H1 (cell line): ENCODE data around the gene BTRC. TPM values are rescaled to one million over a fixed set of nuclear protein-coding genes. Genes with fewer than 3 reads are reported as not detected.

Source experiments
- CTCF ChIA-PET: fragments of 300-600 bp; sonication (Branson Sonifier 250); formaldehyde crosslinking; loops from one replicate; lab custom pipeline; 2021; ENCODE audit not compliant: partially characterized antibody; lab: Charles Lee
- POLR2A ChIA-PET: fragments of 300-600 bp; sonication (Branson Sonifier 250); formaldehyde crosslinking; loops from one replicate; lab custom pipeline; 2021; ENCODE audit warnings: inconsistent platforms; ENCODE audit not compliant: partially characterized antibody; lab: Charles Lee
- DNase-seq, 2 experiments: peaks; one replicate each; pipeline versions ENCODE4 v3.0.0 to v3.0.0-alpha.2; 2010 to 2022; ENCODE audit warnings: low spot score in 2 of 2, low read depth in 1 of 2, mixed read lengths in 1 of 2
- FAIRE-seq: peaks from 2 replicates; lab custom pipeline; 2011; peaks lifted over from hg19 to GRCh38; lab: Jason Lieb, UNC
- H2AFZ ChIP-seq: 2 replicates; pipeline ENCODE4 v1.8.1; 2012; ENCODE audit warnings: low read length, inconsistent platforms
- H2AK5ac ChIP-seq: 2 replicates; pipeline ENCODE4 v1.6.1; 2013; ENCODE audit warnings: low read depth, low read length
- H2BK120ac ChIP-seq: replicated peaks from 2 replicates; pipeline ENCODE3; 2013; ENCODE audit warnings: low read depth, low read length, inconsistent platforms
- H2BK12ac ChIP-seq: 2 replicates; pipeline ENCODE4 v1.6.1; 2013; ENCODE audit warnings: low read depth, low read length
- H2BK15ac ChIP-seq: 2 replicates; pipeline ENCODE4 v1.6.1; 2013; ENCODE audit warnings: low read length
- H2BK20ac ChIP-seq: 2 replicates; pipeline ENCODE4 v1.6.1; 2013; ENCODE audit warnings: low read length
- H2BK5ac ChIP-seq: 2 replicates; pipeline ENCODE4 v1.6.1; 2013; ENCODE audit warnings: low read depth, low read length
- H3K14ac ChIP-seq: 2 replicates; pipeline ENCODE4 v1.6.1; 2013; ENCODE audit warnings: inconsistent platforms; ENCODE audit not compliant: insufficient read length
- H3K18ac ChIP-seq: 2 replicates; pipeline ENCODE4 v1.6.1; 2013; ENCODE audit warnings: low read length; ENCODE audit errors: extremely low read depth
- H3K23ac ChIP-seq: 2 replicates; pipeline ENCODE4 v1.6.1; 2013; ENCODE audit warnings: inconsistent platforms; ENCODE audit not compliant: insufficient read length
- H3K23me2 ChIP-seq: 2 replicates; pipeline ENCODE4 v1.6.1; 2013; ENCODE audit warnings: low read depth, low read length
- H3K27ac ChIP-seq: 2 replicates; pipeline ENCODE4 v1.6.1; 2011; ENCODE audit warnings: low read depth, low read length, inconsistent platforms
- H3K27me3 ChIP-seq, 4 experiments: replicated peaks in 1 of 4; 1 replicate in 1 of 4; 2 replicates in 3 of 4; pipeline versions ENCODE4 v1.6.1 to v1.8.1; 2011 to 2013; ENCODE audit warnings: low read length in 3 of 4, mild to moderate bottlenecking in 3 of 4, inconsistent platforms in 2 of 4, mixed read lengths in 2 of 4, moderate library complexity in 1 of 4; ENCODE audit not compliant: control insufficient read depth in 3 of 4, insufficient read depth in 3 of 4; ENCODE audit errors: extremely low read depth in 1 of 4
- H3K36me3 ChIP-seq, 4 experiments: 2 replicates each; pipeline versions ENCODE4 v1.6.1 to v1.8.1; 2011 to 2013; ENCODE audit warnings: mild to moderate bottlenecking in 4 of 4, low read length in 3 of 4, moderate library complexity in 2 of 4, control low read depth in 1 of 4, inconsistent platforms in 1 of 4; ENCODE audit not compliant: insufficient read depth in 4 of 4, control insufficient read depth in 2 of 4
- H3K4ac ChIP-seq: replicated peaks from 2 replicates; pipeline ENCODE3; 2013; ENCODE audit warnings: low read length, low read depth, mixed read lengths, inconsistent platforms; ENCODE audit not compliant: insufficient read length
- H3K4me1 ChIP-seq, 4 experiments: replicated peaks in 1 of 4; 1 replicate in 1 of 4; 2 replicates in 3 of 4; pipeline versions ENCODE4 v1.6.1 to v1.8.1; 2011 to 2013; ENCODE audit warnings: low read length in 3 of 4, inconsistent platforms in 2 of 4, mixed read lengths in 1 of 4; ENCODE audit not compliant: insufficient read depth in 4 of 4, control insufficient read depth in 3 of 4
- H3K4me2 ChIP-seq, 2 experiments: 2 replicates each; pipeline versions ENCODE4 v1.6.1 to v1.8.1; 2011 to 2013; ENCODE audit warnings: low read depth in 2 of 2, low read length in 2 of 2, control low read depth in 1 of 2, inconsistent platforms in 1 of 2, mild to moderate bottlenecking in 1 of 2; ENCODE audit not compliant: insufficient read depth in 1 of 2
- H3K4me3 ChIP-seq, 4 experiments: fragments of 200-600, 300-600 bp in 1 of 4; sonication (generic), shearing (Covaris generic), sonication (Bioruptor Twin) in 1 of 4; 2 replicates each; pipeline versions ENCODE4 v1.5.1 to v1.8.1; 2011 to 2016; ENCODE audit warnings: low read length in 4 of 4, low read depth in 3 of 4, control low read depth in 2 of 4, inconsistent platforms in 2 of 4, mild to moderate bottlenecking in 2 of 4, mixed read lengths in 1 of 4, moderate library complexity in 1 of 4; ENCODE audit not compliant: insufficient read depth in 2 of 4; ENCODE audit errors: extremely low read depth in 1 of 4
- H3K56ac ChIP-seq: replicated peaks from 2 replicates; pipeline ENCODE3; 2013; ENCODE audit warnings: low read depth, mild to moderate bottlenecking, mixed read lengths, low read length, inconsistent platforms; ENCODE audit not compliant: insufficient read length
- H3K79me1 ChIP-seq: 2 replicates; pipeline ENCODE4 v1.6.1; 2013; ENCODE audit warnings: low read depth, low read length, control low read depth
- H3K79me2 ChIP-seq, 2 experiments: 2 replicates each; pipeline versions ENCODE4 v1.6.1 to v1.8.1; 2012 to 2013; ENCODE audit warnings: low read length in 2 of 2, mild to moderate bottlenecking in 2 of 2, inconsistent platforms in 1 of 2; ENCODE audit not compliant: insufficient read depth in 2 of 2, control insufficient read depth in 1 of 2
- H3K9ac ChIP-seq, 4 experiments: replicated peaks in 1 of 4; 1 replicate in 1 of 4; 2 replicates in 3 of 4; pipeline versions ENCODE4 v1.6.1 to v1.8.1; 2011 to 2013; ENCODE audit warnings: low read depth in 3 of 4, low read length in 3 of 4, control low read depth in 2 of 4, mild to moderate bottlenecking in 2 of 4, moderate library complexity in 2 of 4, inconsistent platforms in 1 of 4; ENCODE audit errors: extremely low read depth in 1 of 4
- H3K9me3 ChIP-seq, 2 experiments: 2 replicates each; pipeline versions ENCODE4 v1.6.1 to v1.8.1; 2012 to 2013; ENCODE audit warnings: mild to moderate bottlenecking in 2 of 2, moderate library complexity in 2 of 2, control low read depth in 1 of 2, inconsistent platforms in 1 of 2, low read depth in 1 of 2, low read length in 1 of 2, mixed read lengths in 1 of 2; ENCODE audit not compliant: insufficient read depth in 2 of 2
- H4K20me1 ChIP-seq, 2 experiments: replicated peaks in 1 of 2; 2 replicates each; pipeline versions ENCODE3 to v1.8.1; 2011 to 2013; ENCODE audit warnings: inconsistent platforms in 2 of 2, low read length in 2 of 2, mild to moderate bottlenecking in 1 of 2; ENCODE audit not compliant: insufficient read depth in 2 of 2, control insufficient read depth in 1 of 2
- H4K5ac ChIP-seq: 2 replicates; pipeline ENCODE4 v1.6.1; 2013; ENCODE audit warnings: low read length, low read depth, mixed read lengths, inconsistent platforms; ENCODE audit not compliant: insufficient read length
- H4K8ac ChIP-seq: 2 replicates; pipeline ENCODE4 v1.8.0; 2013; ENCODE audit warnings: mild to moderate bottlenecking, moderate library complexity, low read length, inconsistent platforms; ENCODE audit not compliant: insufficient read depth; ENCODE audit errors: extremely low read depth
- H4K91ac ChIP-seq: replicated peaks from 2 replicates; pipeline ENCODE3; 2013; ENCODE audit warnings: low read length, mixed read lengths, inconsistent platforms; ENCODE audit not compliant: insufficient read length
- ASH2L ChIP-seq: fragments of 200-600, 300-600 bp; sonication (generic); IDR thresholded peaks from one replicate; pipeline ENCODE4 v1.7.1; 2017; ENCODE audit warnings: low read length
- GABPA ChIP-seq: IDR thresholded peaks from 2 replicates; pipeline ENCODE4 v1.6.1; 2011; ENCODE audit warnings: mild to moderate bottlenecking, low read length, moderate library complexity, borderline replicate concordance; ENCODE audit not compliant: insufficient read depth
- JUN ChIP-seq: IDR thresholded peaks from 2 replicates; pipeline ENCODE4 v1.6.1; 2011; ENCODE audit warnings: low read depth, mild to moderate bottlenecking, improper control_type of control experiment, low read length
- NANOG ChIP-seq: IDR thresholded peaks from 2 replicates; pipeline ENCODE4 v1.6.1; 2011; ENCODE audit warnings: low read length, low read depth, mild to moderate bottlenecking, inconsistent platforms; ENCODE audit not compliant: insufficient read depth, poor library complexity, severe bottlenecking
- POLR2AphosphoS5 ChIP-seq: IDR thresholded peaks from 2 replicates; pipeline ENCODE4 v1.6.1; 2011; ENCODE audit warnings: low read depth, low read length
- POU5F1 ChIP-seq: IDR thresholded peaks from 2 replicates; pipeline ENCODE4 v1.6.1; 2011; ENCODE audit warnings: low read depth, mild to moderate bottlenecking, low read length, moderate library complexity
- SAP30 ChIP-seq: fragments of 300-600 bp; sonication (generic); IDR thresholded peaks from 2 replicates; pipeline ENCODE4 v1.7.1; 2012; ENCODE audit warnings: low read length, moderate library complexity, mild to moderate bottlenecking, inconsistent platforms; ENCODE audit not compliant: insufficient read depth, insufficient replicate concordance
- SIN3A ChIP-seq, 2 experiments: IDR thresholded peaks in 1 of 2; conservative IDR thresholded peaks in 1 of 2; 2 replicates each; pipeline ENCODE4 v1.6.1; 2011 to 2012; ENCODE audit warnings: low read length in 2 of 2, improper control_type of control experiment in 1 of 2, low read depth in 1 of 2, mild to moderate bottlenecking in 1 of 2
- SP2 ChIP-seq: IDR thresholded peaks from 2 replicates; pipeline ENCODE4 v1.6.1; 2012; ENCODE audit warnings: mild to moderate bottlenecking, low read length, inconsistent platforms
- SRF ChIP-seq: IDR thresholded peaks from 2 replicates; pipeline ENCODE4 v1.6.1; 2011; ENCODE audit warnings: mild to moderate bottlenecking, low read depth, low read length, moderate library complexity
- TEAD4 ChIP-seq: IDR thresholded peaks from 2 replicates; pipeline ENCODE4 v1.6.1; 2012; ENCODE audit warnings: low read depth, low read length, inconsistent platforms, mixed read lengths
- WGBS, 2 experiments: shearing (Covaris generic) in 1 of 2; methylation state at CpG; one replicate each; pipeline versions ENCODE4 v1.1.6 to v1.1.7; 2013 to 2015; ENCODE audit warnings: low lambda C conversion rate in 2 of 2, mixed read lengths in 2 of 2, inconsistent platforms in 1 of 2, low coverage in 1 of 2, missing lambda C conversion rate in 1 of 2; ENCODE audit not compliant: insufficient replicate concordance in 2 of 2, insufficient coverage in 1 of 2, insufficient read length in 1 of 2; ENCODE audit errors: extremely low coverage in 1 of 2, missing lambda C conversion rate in 1 of 2; 5-methylcytosine and 5-hydroxymethylcytosine counted together
- polyA plus RNA-seq, 7 experiments: library from polyadenylated mRNA; depleted of rRNA in 3 of 7; stranded (reverse) in 5 of 7; unstranded in 2 of 7; fragments of >200 nt in 5 of 7; fragments of 200-250 nt in 2 of 7; gene quantifications; 1 replicate in 5 of 7; 2 replicates in 1 of 7; 4 replicates in 1 of 7; pipeline versions ENCODE4 v1.2.1 to v1.2.3, GENCODE V29; 2011 to 2013; ENCODE audit warnings: missing spikeins in 2 of 7, mixed read lengths in 2 of 7
- total RNA-seq: library from RNA; stranded (reverse); fragmentation: NEBNext Ultra II Directional; extraction: Animal tissue kit (Norgen Biotek cat#: 25700); gene quantifications from 2 replicates; pipeline ENCODE4 v1.2.1, GENCODE V29; 2021

BTRC gene
- total and polyA plus RNA-seq, 2 of the 8 experiments (the other 6 are each of a cell fraction or from before 2014, with no cell fraction given) = 9.9 to 24.7 TPM

DNA sequence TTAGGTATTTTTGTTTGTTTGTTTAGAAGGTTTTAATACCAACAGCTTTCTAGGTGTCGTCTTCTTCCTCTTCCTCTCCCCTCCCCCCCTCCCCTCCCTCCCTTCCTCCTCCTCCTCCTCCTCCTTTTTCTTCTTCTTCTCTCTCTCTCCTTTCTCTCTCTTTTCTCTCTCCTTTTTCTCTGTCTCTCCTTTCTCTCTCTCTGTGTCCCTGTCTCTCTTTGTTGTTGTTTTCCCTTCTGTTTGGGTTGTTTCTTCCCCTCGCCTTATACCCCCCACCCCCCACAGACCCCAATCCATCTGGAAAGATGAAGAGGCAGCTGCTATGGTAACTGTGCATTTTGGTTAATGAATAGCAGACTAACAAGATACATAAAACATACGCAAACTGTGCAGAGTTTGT is 75.5 kb downstream of the BTRC start:
- no peaks in the 10 kb centered on the region for H4K20me1 ChIP-seq
- H3K79me1 ChIP-seq = peaks cover 2% of the 10 kb centered on the region; the same call in 1 of the 2 replicates
- no peak overlapping the region for H3K9ac ChIP-seq
- no peak overlapping the region for H2AK5ac ChIP-seq
- no peak overlapping the region for H4K5ac ChIP-seq
- no peak overlapping the region for H2AFZ ChIP-seq
- H3K4me2 ChIP-seq = no peak overlapping the region
- no peaks in the 10 kb centered on the region for H3K4me1 ChIP-seq
- H3K56ac ChIP-seq = no peak overlapping the region
- H3K36me3 ChIP-seq = no peaks in the 10 kb centered on the region
- H2BK12ac ChIP-seq = no peak overlapping the region
- no peak overlapping the region for H3K23ac ChIP-seq
- no peak overlapping the region for H3K4me3 ChIP-seq
- H3K23me2 ChIP-seq = no peaks in the 10 kb centered on the region
- no peaks in the 10 kb centered on the region for H3K27me3 ChIP-seq
- H2BK20ac ChIP-seq = no peak overlapping the region
- H2BK15ac ChIP-seq = no peak overlapping the region
- no peak overlapping the region for H4K8ac ChIP-seq
- no peaks in the 10 kb centered on the region for H3K79me2 ChIP-seq
- no peak for TF ChIP-seq JUN
- no peak for TF ChIP-seq SRF
- no peak for TF ChIP-seq GABPA
- TF ChIP-seq POLR2AphosphoS5 = no peak
- no peak for TF ChIP-seq TEAD4
- TF ChIP-seq POU5F1 = no peak
- TF ChIP-seq SAP30 = no peak
- no peak for TF ChIP-seq SIN3A (conservative IDR thresholded peaks at IDR 0.05 in 1 of 2, IDR thresholded peaks at IDR 0.05 in 1 of 2; ENCODE audit: low read depth in 1 of 2, low read length in 2 of 2)
- no peak for TF ChIP-seq NANOG
- no peak for TF ChIP-seq ASH2L
- TF ChIP-seq SP2 = no peak
- TF ChIP-seq, all 59 proteins: peak for 0
- H4K91ac ChIP-seq = no peak overlapping the region
- H3K4ac ChIP-seq = no peak overlapping the region
- no peak for DNase-seq
- H3K14ac ChIP-seq = no peak overlapping the region
- POLR2A ChIA-PET = no interaction called here
- H2BK120ac ChIP-seq = no peak overlapping the region
- no peak for FAIRE-seq
- H3K9me3 ChIP-seq = no peaks in the 10 kb centered on the region
- 90% methylated on average over 2 of the region's 3 CpGs; no CpG with 5 or more reads in 1 of the 2 experiments for WGBS, 2 experiments
- CTCF ChIA-PET = interaction anchor here (0.6 kb wide), 1 partner anchor 54 kb away, joined by 3 read pairs; no protein-coding TSS in a partner anchor
- H3K18ac ChIP-seq = no peak overlapping the region
- H2BK5ac ChIP-seq = no peak overlapping the region
- H3K27ac ChIP-seq = no peak overlapping the region
